ENCODE data around the gene FEZF1.

- TF ChIP-seq EZH2 (IDR thresholded peaks at IDR 0.05; ENCODE audit: borderline replicate concordance, low read length), result no peak
- TF ChIP-seq, protein P1, sequence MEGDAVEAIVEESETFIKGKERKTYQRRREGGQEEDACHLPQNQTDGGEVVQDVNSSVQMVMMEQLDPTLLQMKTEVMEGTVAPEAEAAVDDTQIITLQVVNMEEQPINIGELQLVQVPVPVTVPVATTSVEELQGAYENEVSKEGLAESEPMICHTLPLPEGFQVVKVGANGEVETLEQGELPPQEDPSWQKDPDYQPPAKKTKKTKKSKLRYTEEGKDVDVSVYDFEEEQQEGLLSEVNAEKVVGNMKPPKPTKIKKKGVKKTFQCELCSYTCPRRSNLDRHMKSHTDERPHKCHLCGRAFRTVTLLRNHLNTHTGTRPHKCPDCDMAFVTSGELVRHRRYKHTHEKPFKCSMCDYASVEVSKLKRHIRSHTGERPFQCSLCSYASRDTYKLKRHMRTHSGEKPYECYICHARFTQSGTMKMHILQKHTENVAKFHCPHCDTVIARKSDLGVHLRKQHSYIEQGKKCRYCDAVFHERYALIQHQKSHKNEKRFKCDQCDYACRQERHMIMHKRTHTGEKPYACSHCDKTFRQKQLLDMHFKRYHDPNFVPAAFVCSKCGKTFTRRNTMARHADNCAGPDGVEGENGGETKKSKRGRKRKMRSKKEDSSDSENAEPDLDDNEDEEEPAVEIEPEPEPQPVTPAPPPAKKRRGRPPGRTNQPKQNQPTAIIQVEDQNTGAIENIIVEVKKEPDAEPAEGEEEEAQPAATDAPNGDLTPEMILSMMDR (IDR thresholded peaks at IDR 0.05; ENCODE audit: low read length), result no peak
These were observed 5.8 kb upstream of the FEZF1 start for GRCh38 chr7:122310119-122311021.

Measured in OCI-LY1 (cell line).